ENCODE measurements around the gene LASP1. TPM values are rescaled to one million over a fixed set of nuclear protein-coding genes. Genes with fewer than 3 reads are reported as not detected.

LASP1 gene
- total RNA-seq, 3 donors from 2014 or later = 88.7 to 145 (median 92.8) TPM

DNA sequence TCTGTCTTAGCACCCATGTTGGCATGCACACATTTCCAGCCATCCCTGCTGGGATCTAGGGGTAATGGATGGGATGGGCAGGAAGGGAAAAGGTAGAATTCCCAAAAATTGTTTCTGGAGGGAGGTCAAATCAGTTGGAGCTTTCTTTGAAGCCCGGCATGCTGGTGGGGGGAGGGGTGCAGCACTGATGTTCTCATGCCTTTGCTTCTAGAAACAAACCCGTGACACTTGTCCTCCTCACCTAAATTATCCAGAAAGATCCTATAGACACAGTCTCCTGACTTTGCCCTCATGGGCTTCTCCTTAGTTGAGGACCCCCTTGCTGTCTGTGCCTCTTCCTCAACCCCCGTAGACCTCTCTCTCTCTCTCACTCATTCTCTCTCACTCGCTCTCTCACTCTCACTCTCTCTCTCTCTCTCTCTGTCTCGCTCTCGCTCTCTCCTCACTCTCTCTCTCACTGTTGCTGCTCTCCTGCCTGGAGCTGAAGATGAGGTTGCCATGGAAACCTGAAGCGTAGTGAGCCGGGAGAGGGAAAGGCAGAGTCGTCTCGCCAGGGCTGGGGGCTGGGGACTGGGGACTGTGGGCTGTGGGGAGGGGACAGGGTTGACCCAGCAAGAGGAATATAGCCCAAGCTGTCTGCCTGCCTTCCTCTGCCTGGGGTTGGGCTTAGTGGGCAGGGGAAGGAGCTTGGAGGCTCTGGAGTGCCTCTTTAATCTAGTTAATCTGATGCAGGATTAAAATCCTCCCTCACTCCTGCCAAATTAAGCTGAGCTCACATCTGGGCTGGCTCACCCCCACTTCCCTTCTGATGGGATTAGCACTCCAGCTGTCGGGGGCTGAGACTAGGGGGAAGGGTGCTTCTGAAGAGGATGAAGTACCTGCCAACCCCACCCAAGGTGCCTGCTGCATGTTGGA lies 16.1 kb downstream of the LASP1 start:
- intact Hi-C loops (cut with DNase I; ENCODE audit: low total_unique reads) = no loop called here
- H3K27me3 ChIP-seq = no peaks in the 10 kb centered on the region
- no peak for DNase-seq (ENCODE audit: low spot score in 2 of 2)
- no peaks in the 10 kb centered on the region for H3K9me3 ChIP-seq
- peak overlapping the region; percentile 14 to 39 for H3K27ac ChIP-seq
- H3K4me3 ChIP-seq = no peak overlapping the region
- no peaks in the 10 kb centered on the region for H3K36me3 ChIP-seq
- TF ChIP-seq POLR2A (IDR thresholded peaks at IDR 0.05) (no peak), POLR2AphosphoS5 (IDR thresholded peaks at IDR 0.05) (no peak)
- TF ChIP-seq, protein P1, sequence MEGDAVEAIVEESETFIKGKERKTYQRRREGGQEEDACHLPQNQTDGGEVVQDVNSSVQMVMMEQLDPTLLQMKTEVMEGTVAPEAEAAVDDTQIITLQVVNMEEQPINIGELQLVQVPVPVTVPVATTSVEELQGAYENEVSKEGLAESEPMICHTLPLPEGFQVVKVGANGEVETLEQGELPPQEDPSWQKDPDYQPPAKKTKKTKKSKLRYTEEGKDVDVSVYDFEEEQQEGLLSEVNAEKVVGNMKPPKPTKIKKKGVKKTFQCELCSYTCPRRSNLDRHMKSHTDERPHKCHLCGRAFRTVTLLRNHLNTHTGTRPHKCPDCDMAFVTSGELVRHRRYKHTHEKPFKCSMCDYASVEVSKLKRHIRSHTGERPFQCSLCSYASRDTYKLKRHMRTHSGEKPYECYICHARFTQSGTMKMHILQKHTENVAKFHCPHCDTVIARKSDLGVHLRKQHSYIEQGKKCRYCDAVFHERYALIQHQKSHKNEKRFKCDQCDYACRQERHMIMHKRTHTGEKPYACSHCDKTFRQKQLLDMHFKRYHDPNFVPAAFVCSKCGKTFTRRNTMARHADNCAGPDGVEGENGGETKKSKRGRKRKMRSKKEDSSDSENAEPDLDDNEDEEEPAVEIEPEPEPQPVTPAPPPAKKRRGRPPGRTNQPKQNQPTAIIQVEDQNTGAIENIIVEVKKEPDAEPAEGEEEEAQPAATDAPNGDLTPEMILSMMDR (IDR thresholded peaks at IDR 0.05) = no peak
- peaks cover 0 to 30% of the 10 kb centered on the region in 2 donors for H3K4me1 ChIP-seq

DNA sequence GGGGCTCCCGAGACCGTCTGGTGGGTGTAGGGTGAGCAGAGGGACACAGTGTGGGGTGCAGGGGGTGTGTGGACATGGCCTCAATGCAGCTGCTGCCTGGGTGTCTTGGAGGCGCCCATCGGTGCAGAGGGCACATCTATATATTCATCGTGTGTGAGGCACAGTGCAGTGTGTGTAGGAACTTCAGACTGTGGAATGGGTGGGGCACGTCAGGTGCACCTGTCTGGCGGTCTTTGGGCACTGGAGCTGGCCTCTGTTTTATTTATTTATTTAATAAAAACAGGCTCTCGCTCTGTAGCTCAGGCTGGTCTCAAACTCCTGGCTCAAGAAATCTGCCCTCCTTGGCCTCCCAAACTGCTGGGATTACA lies 16.8 kb downstream of the LASP1 start:
- Histone ChIP-seq H3K4me3 (no peak overlapping the region), H3K27ac (peak overlapping the region in 1 of 2 donors; percentile 35), H3K9me3 (no peaks in the 10 kb centered on the region), H3K36me3 (no peaks in the 10 kb centered on the region), H3K4me1 (peaks cover 0 to 24% of the 10 kb centered on the region in 2 donors), H3K27me3 (no peaks in the 10 kb centered on the region)
- TF ChIP-seq POLR2A (IDR thresholded peaks at IDR 0.05) = no peak
- DNase-seq (ENCODE audit: low spot score in 2 of 2) = no peak
- intact Hi-C loops (cut with DNase I; ENCODE audit: low total_unique reads) = no loop called here

DNA sequence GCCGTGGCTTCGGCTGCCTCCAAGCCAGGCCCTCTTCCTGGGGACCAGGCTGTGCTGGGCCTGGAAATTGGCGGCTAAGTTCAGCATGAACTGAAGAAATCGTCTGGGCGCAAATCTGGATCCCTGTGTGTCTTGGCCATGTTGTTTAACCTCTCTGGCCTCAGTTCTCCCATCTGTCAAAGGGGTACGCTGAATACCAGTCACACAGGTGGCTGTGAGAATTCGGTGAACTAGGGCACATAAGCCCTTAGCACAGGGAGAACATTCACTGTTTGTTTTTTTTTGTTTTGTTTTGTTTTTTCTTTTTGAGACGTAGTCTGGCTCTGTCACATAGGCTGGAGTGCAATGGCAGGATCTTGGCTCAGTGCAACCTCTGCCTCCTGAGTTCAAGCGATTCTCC lies 19.0 kb downstream of the LASP1 start:
- no peak for DNase-seq (ENCODE audit: low spot score in 2 of 2)
- intact Hi-C loops (cut with DNase I; ENCODE audit: low total_unique reads) = no loop called here
- Histone ChIP-seq H3K27ac (no peak overlapping the region), H3K4me1 (peaks cover 10 to 19% of the 10 kb centered on the region in 2 donors), H3K4me3 (no peak overlapping the region), H3K9me3 (no peaks in the 10 kb centered on the region), H3K36me3 (no peaks in the 10 kb centered on the region), H3K27me3 (no peaks in the 10 kb centered on the region)
- TF ChIP-seq POLR2A (IDR thresholded peaks at IDR 0.05) (no peak), POLR2AphosphoS5 (IDR thresholded peaks at IDR 0.05) (no peak)
- TF ChIP-seq, protein P1 (IDR thresholded peaks at IDR 0.05) = no peak

DNA sequence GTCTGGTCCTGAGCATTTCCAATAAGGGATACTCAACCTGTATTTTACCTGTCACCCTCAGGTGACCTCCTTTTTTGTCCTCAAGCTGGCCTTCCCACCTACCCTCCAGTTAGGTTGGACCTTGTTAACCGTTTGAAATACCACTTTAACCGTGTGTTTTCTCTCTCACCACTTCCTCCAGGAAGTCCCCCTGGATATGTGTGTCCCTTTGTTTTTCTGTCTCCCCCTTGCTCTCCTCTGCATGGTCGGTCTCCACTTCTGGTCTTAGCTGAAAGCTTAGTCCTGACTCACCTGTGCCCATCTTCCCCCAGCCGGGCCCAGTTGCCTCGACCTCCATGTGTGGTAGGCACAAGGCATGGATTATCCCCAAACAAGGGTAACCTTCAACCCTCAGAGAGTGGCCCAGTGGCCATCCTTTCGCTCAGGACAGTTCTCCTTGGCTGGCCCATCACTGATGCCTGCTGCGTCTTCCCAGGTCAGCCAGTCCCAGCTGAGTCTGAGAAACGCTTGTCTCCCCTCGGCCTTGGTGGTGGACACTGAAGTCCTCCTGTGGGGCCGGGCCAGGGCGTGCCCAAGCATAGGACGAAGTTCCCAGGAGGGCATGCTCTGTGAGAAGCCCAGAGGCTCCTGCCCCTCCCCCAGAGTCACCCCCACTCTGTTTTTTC lies 20.0 kb downstream of the LASP1 start:
- Histone ChIP-seq H3K4me1 (peaks cover 11 to 19% of the 10 kb centered on the region in 2 donors), H3K36me3 (no peaks in the 10 kb centered on the region), H3K9me3 (no peaks in the 10 kb centered on the region), H3K27me3 (no peaks in the 10 kb centered on the region), H3K4me3 (no peak overlapping the region), H3K27ac (peak overlapping the region in 1 of 2 donors; percentile 55)
- intact Hi-C loops (cut with DNase I; ENCODE audit: low total_unique reads) = no loop called here
- DNase-seq (ENCODE audit: low spot score in 2 of 2) = no peak
- TF ChIP-seq POLR2A (IDR thresholded peaks at IDR 0.05) = no peak
- TF ChIP-seq, protein P1 (IDR thresholded peaks at IDR 0.05) = no peak
- no peak for TF ChIP-seq POLR2AphosphoS5 (IDR thresholded peaks at IDR 0.05)

DNA sequence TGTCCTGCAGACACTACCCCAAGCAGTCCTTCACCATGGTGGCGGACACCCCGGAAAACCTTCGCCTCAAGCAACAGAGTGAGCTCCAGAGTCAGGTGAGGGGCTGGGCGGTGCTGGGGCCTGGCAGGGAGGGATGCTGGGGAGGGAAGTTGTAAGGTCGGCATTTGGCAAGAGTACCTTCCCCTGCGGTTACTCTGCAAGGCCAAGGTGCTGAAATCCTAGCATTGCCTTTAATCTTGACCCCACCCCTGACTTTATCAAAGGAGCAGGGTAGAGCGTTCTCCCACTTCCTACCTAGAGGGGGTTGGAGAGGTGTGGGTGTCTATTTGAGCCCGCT lies 20.5 kb downstream of the LASP1 start:
- TF ChIP-seq POLR2AphosphoS5 (IDR thresholded peaks at IDR 0.05) = no peak
- no peak for DNase-seq (ENCODE audit: low spot score in 2 of 2)
- Histone ChIP-seq H3K27me3 (no peaks in the 10 kb centered on the region), H3K36me3 (no peaks in the 10 kb centered on the region), H3K9me3 (no peaks in the 10 kb centered on the region), H3K4me1 (peaks cover 11 to 16% of the 10 kb centered on the region in 2 donors), H3K27ac (peak overlapping the region; percentile 14 to 55), H3K4me3 (no peak overlapping the region)
- intact Hi-C loops (cut with DNase I; ENCODE audit: low total_unique reads) = no loop called here

DNA sequence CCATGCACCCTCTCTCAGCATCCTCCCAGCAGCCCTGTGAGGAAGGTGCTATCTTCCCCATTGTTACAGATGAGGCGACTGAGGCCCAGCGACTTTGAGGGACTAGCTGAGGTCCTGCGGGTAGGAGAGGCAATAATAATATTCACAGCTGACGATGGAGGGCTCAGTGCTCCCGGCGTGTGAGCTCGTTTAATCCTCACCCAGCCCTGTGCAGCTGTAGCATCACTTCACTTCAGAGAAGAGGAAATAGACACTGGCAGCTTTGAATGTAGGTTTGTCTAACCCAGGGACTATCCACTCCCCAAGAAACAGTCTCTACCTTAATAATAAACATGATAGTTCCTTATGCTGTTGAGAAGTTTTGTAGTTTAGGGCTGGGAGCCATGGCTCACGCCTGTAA lies 21.6 kb downstream of the LASP1 start:
- Histone ChIP-seq H3K27me3 (no peaks in the 10 kb centered on the region), H3K27ac (no peak overlapping the region), H3K36me3 (no peaks in the 10 kb centered on the region), H3K4me1 (peaks cover 13 to 14% of the 10 kb centered on the region in 2 donors), H3K9me3 (no peaks in the 10 kb centered on the region), H3K4me3 (no peak overlapping the region)
- intact Hi-C loops (cut with DNase I; ENCODE audit: low total_unique reads) = no loop called here
- TF ChIP-seq, protein P1 (IDR thresholded peaks at IDR 0.05) = no peak
- TF ChIP-seq POLR2AphosphoS5 (IDR thresholded peaks at IDR 0.05) = no peak
- TF ChIP-seq POLR2A (IDR thresholded peaks at IDR 0.05) = no peak
- DNase-seq (ENCODE audit: low spot score in 2 of 2) = no peak
